ENCODE measurements around the gene UBAC2.

GRCh38 chr13:99205621-99206220 is 5.1 kb downstream of the UBAC2 start:
- TF ChIP-seq, protein P1, sequence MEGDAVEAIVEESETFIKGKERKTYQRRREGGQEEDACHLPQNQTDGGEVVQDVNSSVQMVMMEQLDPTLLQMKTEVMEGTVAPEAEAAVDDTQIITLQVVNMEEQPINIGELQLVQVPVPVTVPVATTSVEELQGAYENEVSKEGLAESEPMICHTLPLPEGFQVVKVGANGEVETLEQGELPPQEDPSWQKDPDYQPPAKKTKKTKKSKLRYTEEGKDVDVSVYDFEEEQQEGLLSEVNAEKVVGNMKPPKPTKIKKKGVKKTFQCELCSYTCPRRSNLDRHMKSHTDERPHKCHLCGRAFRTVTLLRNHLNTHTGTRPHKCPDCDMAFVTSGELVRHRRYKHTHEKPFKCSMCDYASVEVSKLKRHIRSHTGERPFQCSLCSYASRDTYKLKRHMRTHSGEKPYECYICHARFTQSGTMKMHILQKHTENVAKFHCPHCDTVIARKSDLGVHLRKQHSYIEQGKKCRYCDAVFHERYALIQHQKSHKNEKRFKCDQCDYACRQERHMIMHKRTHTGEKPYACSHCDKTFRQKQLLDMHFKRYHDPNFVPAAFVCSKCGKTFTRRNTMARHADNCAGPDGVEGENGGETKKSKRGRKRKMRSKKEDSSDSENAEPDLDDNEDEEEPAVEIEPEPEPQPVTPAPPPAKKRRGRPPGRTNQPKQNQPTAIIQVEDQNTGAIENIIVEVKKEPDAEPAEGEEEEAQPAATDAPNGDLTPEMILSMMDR (conservative IDR thresholded peaks at IDR 0.05) = no peak
- no peak for TF ChIP-seq ZFX (IDR thresholded peaks at IDR 0.05)
